Gastrocnemius medialis (tissue), 4 donors: ENCODE results near the gene SPTLC2.

Source experiments
- CTCF ChIP-seq, 5 experiments: fragments of 450-650 bp in 3 of 5; fragments of 200-600 bp in 2 of 5; sonication (generic) in 2 of 5; IDR thresholded peaks in 4 of 5; conservative IDR thresholded peaks in 1 of 5; 1 replicate in 4 of 5; 2 replicates in 1 of 5; pipeline ENCODE4 v1.5.1; 2016 to 2019; ENCODE audit warnings: antibody characterized with exemption in 5 of 5, mild to moderate bottlenecking in 3 of 5, moderate library complexity in 3 of 5
- POLR2A ChIP-seq, 2 donors: fragments of 450-650 bp; IDR thresholded peaks; one replicate each; pipeline ENCODE4 v1.6.1; 2017; ENCODE audit warnings: antibody characterized with exemption in 2 of 2, mild to moderate bottlenecking in 2 of 2, moderate library complexity in 2 of 2

DNA sequence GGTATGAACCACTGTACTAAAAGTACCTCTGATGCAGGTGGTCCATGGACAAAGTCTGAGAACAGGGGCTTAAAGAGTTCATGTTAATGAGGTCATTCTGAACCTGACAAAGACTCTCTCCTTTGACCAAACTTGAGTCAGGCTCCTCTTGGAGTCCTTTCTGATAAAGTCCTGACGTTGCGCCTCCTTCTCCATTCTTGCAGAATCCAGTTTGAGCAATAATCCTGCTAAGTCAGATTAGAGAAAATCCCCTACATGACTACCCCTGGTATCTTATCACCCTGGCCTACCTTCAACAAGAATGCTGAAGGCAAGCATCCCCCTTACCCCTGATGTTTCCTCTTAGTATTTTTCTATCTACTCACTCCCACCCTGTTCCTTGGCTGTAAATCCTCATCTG, 71.9 kb downstream of the SPTLC2 start:
- no peak for TF ChIP-seq CTCF (IDR thresholded peaks at IDR 0.05 in 4 of 5, conservative IDR thresholded peaks at IDR 0.05 in 1 of 5)
- TF ChIP-seq POLR2A (IDR thresholded peaks at IDR 0.05), result no peak
